GM18858 (cell line): ENCODE data around the gene POLR2A.
"Not testable (repeated sequence)": the region's sequence is repeated elsewhere in the genome, so short reads cannot be mapped to it uniquely, and the experiment has no call there.

ENCODE experiments used
- ATAC-seq: cut with Tn5 transposase; IDR thresholded peaks from one replicate; pipeline ENCODE4 v1.9.1; 2021; ENCODE audit not compliant: unreplicated experiment

Gene POLR2A

GRCh38 chr17:7460850-7461660, 23.1 kb upstream of the POLR2A start:
- no peak for ATAC-seq

GRCh38 chr17:7462474-7463371, 21.4 kb upstream of the POLR2A start:
- no peak for ATAC-seq

- no peak for ATAC-seq
These were observed 20.8 kb upstream of the POLR2A start for GRCh38 chr17:7463372-7463846.

GRCh38 chr17:7464081-7464480, 20.1 kb upstream of the POLR2A start:
- no peak for ATAC-seq

GRCh38 chr17:7465597-7466275, 18.4 kb upstream of the POLR2A start:
- no peak for ATAC-seq

- no peak for ATAC-seq
These were observed 17.9 kb upstream of the POLR2A start for GRCh38 chr17:7466318-7466638.

- ATAC-seq = no peak
These were observed 17.4 kb upstream of the POLR2A start for GRCh38 chr17:7466639-7467341.

- ATAC-seq = no peak
These were observed 16.7 kb upstream of the POLR2A start for GRCh38 chr17:7467498-7467897.

- no peak for ATAC-seq
These were observed 15.9 kb upstream of the POLR2A start for GRCh38 chr17:7468290-7468689.

- no peak for ATAC-seq
These were observed 15.3 kb upstream of the POLR2A start for GRCh38 chr17:7468804-7469389.

GRCh38 chr17:7469843-7470242, 14.3 kb upstream of the POLR2A start:
- not testable (repeated sequence) for ATAC-seq

GRCh38 chr17:7470457-7470973, 13.7 kb upstream of the POLR2A start:
- ATAC-seq = not testable (repeated sequence)

- ATAC-seq = no peak
These were observed 12.4 kb upstream of the POLR2A start for GRCh38 chr17:7471729-7472128.

- ATAC-seq = not testable (repeated sequence)
These were observed 9.4 kb upstream of the POLR2A start for GRCh38 chr17:7474767-7475166.

GRCh38 chr17:7475764-7476422, 8.3 kb upstream of the POLR2A start:
- ATAC-seq = no peak

GRCh38 chr17:7476494-7476893, 7.7 kb upstream of the POLR2A start:
- ATAC-seq = no peak

- ATAC-seq = no peak
These were observed 7.2 kb upstream of the POLR2A start for GRCh38 chr17:7476951-7477350.

- no peak for ATAC-seq
These were observed 6.5 kb upstream of the POLR2A start for GRCh38 chr17:7477392-7478275.
